CD4-positive, alpha-beta T cell (primary cell): ENCODE data around the gene LBH. TPM values are rescaled to one million over a fixed set of nuclear protein-coding genes. Genes with fewer than 3 reads are reported as not detected.
A peak's percentile ranks its signal among the peaks of the same experiment; 100 is the strongest.

Source experiments
- ATAC-seq: fragments of 200-7000 bp; cut with Tn5 transposase; one replicate; pipeline ENCODE4 v1.10.0; 2022; ENCODE audit warnings: mild to moderate bottlenecking; ENCODE audit not compliant: poor library complexity
- CTCF ChIA-PET: fragments of 350-600 bp; sonication (Branson Sonifier 250); formaldehyde crosslinking; loops from one replicate; lab custom pipeline; 2021; ENCODE audit warnings: antibody characterized with exemption, inconsistent platforms; lab: Charles Lee
- POLR2A ChIA-PET: fragments of 350-600 bp; sonication (Branson Sonifier 250); formaldehyde crosslinking; loops from one replicate; lab custom pipeline; 2021; ENCODE audit warnings: antibody characterized with exemption, inconsistent platforms; lab: Charles Lee
- DNase-seq, 14 experiments: peaks; one replicate each; pipeline ENCODE4 v3.0.0-alpha.2; 2013 to 2020; ENCODE audit warnings: mixed read lengths in 2 of 14
- H3K27ac ChIP-seq, 2 donors: one replicate each; pipeline versions ENCODE4 v1.5.1 to v1.7.0; 2013; ENCODE audit warnings: low read length in 2 of 2, low read depth in 1 of 2, mild to moderate bottlenecking in 1 of 2
- H3K27me3 ChIP-seq, 2 experiments: 1 replicate in 1 of 2; 2 replicates in 1 of 2; pipeline versions ENCODE4 v1.6.1 to v1.7.0; 2013; ENCODE audit warnings: low read length in 2 of 2, control low read depth in 1 of 2, mild to moderate bottlenecking in 1 of 2, moderate library complexity in 1 of 2; ENCODE audit not compliant: insufficient read depth in 2 of 2, control insufficient read depth in 1 of 2
- H3K36me3 ChIP-seq: one replicate; pipeline ENCODE4 v1.6.1; 2013; ENCODE audit warnings: low read length, control low read depth; ENCODE audit not compliant: insufficient read depth
- H3K4me1 ChIP-seq: one replicate; pipeline ENCODE4 v1.6.1; 2013; ENCODE audit warnings: low read length, control low read depth; ENCODE audit not compliant: insufficient read depth
- H3K4me3 ChIP-seq: one replicate; pipeline ENCODE4 v1.5.1; 2013; ENCODE audit warnings: mild to moderate bottlenecking, low read length, moderate library complexity
- H3K9me3 ChIP-seq, 2 experiments: 1 replicate in 1 of 2; 2 replicates in 1 of 2; pipeline versions ENCODE4 v1.6.1 to v1.7.0; 2013; ENCODE audit warnings: low read length in 2 of 2, mild to moderate bottlenecking in 2 of 2, control low read depth in 1 of 2, moderate library complexity in 1 of 2; ENCODE audit not compliant: control insufficient read depth in 1 of 2, insufficient read depth in 1 of 2
- H3K27ac Mint-ChIP-seq: one replicate; pipeline ENCODE4 v1.8.0; 2020; ENCODE audit warnings: mixed read lengths
- H3K27me3 Mint-ChIP-seq: one replicate; pipeline ENCODE4 v1.8.0; 2021; ENCODE audit warnings: mixed read lengths
- H3K36me3 Mint-ChIP-seq: one replicate; pipeline ENCODE4 v1.8.0; 2021; ENCODE audit warnings: low read depth, mixed read lengths
- H3K4me1 Mint-ChIP-seq: one replicate; pipeline ENCODE4 v1.8.0; 2021; ENCODE audit warnings: low read depth, mixed read lengths
- H3K4me3 Mint-ChIP-seq: one replicate; pipeline ENCODE4 v1.8.0; 2020; ENCODE audit warnings: mild to moderate bottlenecking, mixed read lengths
- H3K9me3 Mint-ChIP-seq: one replicate; pipeline ENCODE4 v1.8.0; 2020; ENCODE audit warnings: mixed read lengths
- CTCF ChIP-seq: fragments of 200-600 bp; IDR thresholded peaks from one replicate; pipeline ENCODE4 v1.8.0; 2022; ENCODE audit warnings: antibody characterized with exemption, mild to moderate bottlenecking
- intact Hi-C, 2 experiments: fragments of 100-400 bp; cut with DNase I in 1 of 2; cut with micrococcal nuclease in 1 of 2; formaldehyde crosslinking; loops; one replicate each; pipeline versions ENCODE4 v1.15.1 to v1.9.0; 2023 to 2025; cut with DNase I, micrococcal nuclease
- total RNA-seq, 174 experiments: library from RNA in 2 of 174; stranded (reverse) in 2 of 174; gene quantifications; one replicate each; pipeline ENCODE4 v1.2.3 and lab custom pipeline; 2021 to 2026

LBH gene
- total RNA-seq, 2 experiments from 2014 or later, result 131 to 135 TPM

- Histone ChIP-seq H3K27me3 (no peaks in the 10 kb centered on the region), H3K4me1 (peaks cover 84% of the 10 kb centered on the region), H3K9me3 (no peaks in the 10 kb centered on the region), H3K27ac (peak overlapping the region; percentile 68 to 96), H3K36me3 (peaks cover 76% of the 10 kb centered on the region), H3K4me3 (peak overlapping the region; percentile 87)
- H3K27me3 Mint-ChIP-seq, result no peaks in the 10 kb centered on the region
- CTCF ChIA-PET, result interaction anchor here (1.2 to 9.3 kb wide), 8 partner anchors 10 to 98 kb away, joined by 4 to 46 read pairs (median 11); no protein-coding TSS in a partner anchor
- H3K27ac Mint-ChIP-seq, result peak overlapping the region; percentile 99
- H3K36me3 Mint-ChIP-seq, result peaks cover 97% of the 10 kb centered on the region
- TF ChIP-seq CTCF, result no peak
- peak overlapping the region; percentile 93 for H3K4me3 Mint-ChIP-seq
- H3K4me1 Mint-ChIP-seq, result peaks cover 93% of the 10 kb centered on the region
- intact Hi-C loops, result loop anchor here in 1 of 2 experiments (2.0 to 10.0 kb wide), 2 partner anchors 17 to 237 kb away; no protein-coding TSS in a partner anchor
- no peak for ATAC-seq
- POLR2A ChIA-PET, result interaction anchor here (0.9 to 15.7 kb wide), 8 partner anchors 8 to 185 kb away, joined by 3 to 373 read pairs (median 10); partner anchors contain the start of gene YPEL5
- no peaks in the 10 kb centered on the region for H3K9me3 Mint-ChIP-seq
- DNase-seq, result peak in 1 of 14 experiments; percentile 41
Observed at GRCh38 chr2:30237239-30237965, 6.1 kb downstream of the LBH start.

- Mint-ChIP-seq H3K36me3 (peaks cover 98% of the 10 kb centered on the region), H3K27me3 (no peaks in the 10 kb centered on the region), H3K27ac (peak overlapping the region; percentile 99), H3K4me3 (peak overlapping the region; percentile 93), H3K9me3 (no peaks in the 10 kb centered on the region), H3K4me1 (peaks cover 96% of the 10 kb centered on the region)
- CTCF ChIA-PET, result interaction anchor here (0.8 to 9.3 kb wide), 15 partner anchors 11 to 208 kb away, joined by 3 to 46 read pairs (median 10); no protein-coding TSS in a partner anchor
- H3K4me3 ChIP-seq, result peak overlapping the region; percentile 87
- peaks cover 85% of the 10 kb centered on the region for H3K4me1 ChIP-seq
- intact Hi-C loops, result loop anchor here (2.0 to 10.0 kb wide), 3 partner anchors 15 to 237 kb away; no protein-coding TSS in a partner anchor
- ATAC-seq (no peak), DNase-seq (no peak)
- peaks cover 84% of the 10 kb centered on the region for H3K36me3 ChIP-seq
- no peaks in the 10 kb centered on the region for H3K9me3 ChIP-seq
- peak overlapping the region; percentile 23 to 68 for H3K27ac ChIP-seq
- POLR2A ChIA-PET, result interaction anchor here (0.6 to 15.7 kb wide), 14 partner anchors 10 to 1647 kb away, joined by 3 to 373 read pairs (median 6); partner anchors contain the start of gene YPEL5
- H3K27me3 ChIP-seq, result no peaks in the 10 kb centered on the region
- no peak for TF ChIP-seq CTCF
Observed at GRCh38 chr2:30237966-30238800, 6.8 kb downstream of the LBH start.
